ENCODE results near the gene PTGES.
A peak's percentile ranks its signal among the peaks of the same experiment; 100 is the strongest.

The PTGES gene

GRCh38 chr9:129745200-129745599, 7.6 kb downstream of the PTGES start:
- DNase-seq (ENCODE audit: low spot score) = no peak

DNA sequence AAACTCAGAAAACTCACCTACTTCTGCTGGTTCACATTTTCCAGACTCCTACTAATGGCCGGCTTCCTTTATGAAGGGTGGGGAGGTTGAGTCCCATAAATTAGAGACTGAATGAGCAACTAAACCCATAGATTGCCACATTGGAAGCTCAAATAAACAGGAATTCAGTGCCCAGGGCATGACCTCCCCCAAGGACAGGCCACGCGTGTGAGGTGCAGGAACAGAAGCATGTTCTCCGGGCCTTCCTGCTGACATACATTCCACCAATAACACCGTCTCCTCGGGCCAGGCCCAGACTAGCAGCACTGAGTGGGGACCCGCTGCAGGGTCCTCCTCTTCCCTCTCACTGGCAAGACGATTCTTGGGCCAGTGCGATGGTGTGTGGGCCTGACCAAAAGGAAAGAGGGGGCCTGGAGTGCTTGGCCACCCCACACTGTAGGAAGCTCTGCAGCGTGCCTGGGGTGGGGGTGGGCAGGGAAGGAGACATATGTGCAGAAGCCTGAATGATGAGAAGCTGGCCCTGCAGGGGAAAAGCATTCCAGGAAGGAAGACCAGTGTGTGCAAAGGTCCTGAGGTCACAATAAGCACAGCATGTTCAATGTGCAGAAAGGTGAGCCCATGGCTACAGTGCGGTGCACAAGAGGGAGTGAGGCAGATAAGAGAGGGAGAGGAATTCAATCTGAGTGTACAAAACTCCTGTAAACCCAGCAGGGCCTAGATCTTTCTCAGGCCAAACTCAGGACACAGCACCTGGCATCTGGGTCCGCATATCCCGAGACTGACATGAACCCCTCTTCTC, 12.0 kb downstream of the PTGES start:
- no peak for DNase-seq (ENCODE audit: low spot score)

GRCh38 chr9:129740174-129740573, 12.7 kb downstream of the PTGES start:
- no peak for DNase-seq (ENCODE audit: low spot score)

DNA sequence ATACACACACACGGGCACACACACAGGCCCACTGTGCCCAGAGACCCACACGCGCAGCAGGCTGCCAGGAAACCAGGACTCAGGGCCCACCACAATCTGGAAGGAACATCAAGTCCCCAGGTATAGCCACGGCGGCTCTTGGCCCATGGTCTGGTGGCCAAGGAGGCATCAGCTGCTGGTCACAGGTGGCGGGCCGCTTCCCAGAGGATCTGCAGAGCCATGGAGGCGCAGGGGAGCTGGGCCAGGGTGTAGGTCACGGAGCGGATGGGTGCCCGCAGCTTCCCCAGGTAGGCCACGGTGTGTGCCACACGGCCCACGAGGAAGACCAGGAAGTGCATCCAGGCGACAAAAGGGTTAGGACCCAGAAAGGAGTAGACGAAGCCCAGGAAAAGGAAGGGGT, 13.4 kb downstream of the PTGES start:
- no peak for DNase-seq (ENCODE audit: low spot score)

DNA sequence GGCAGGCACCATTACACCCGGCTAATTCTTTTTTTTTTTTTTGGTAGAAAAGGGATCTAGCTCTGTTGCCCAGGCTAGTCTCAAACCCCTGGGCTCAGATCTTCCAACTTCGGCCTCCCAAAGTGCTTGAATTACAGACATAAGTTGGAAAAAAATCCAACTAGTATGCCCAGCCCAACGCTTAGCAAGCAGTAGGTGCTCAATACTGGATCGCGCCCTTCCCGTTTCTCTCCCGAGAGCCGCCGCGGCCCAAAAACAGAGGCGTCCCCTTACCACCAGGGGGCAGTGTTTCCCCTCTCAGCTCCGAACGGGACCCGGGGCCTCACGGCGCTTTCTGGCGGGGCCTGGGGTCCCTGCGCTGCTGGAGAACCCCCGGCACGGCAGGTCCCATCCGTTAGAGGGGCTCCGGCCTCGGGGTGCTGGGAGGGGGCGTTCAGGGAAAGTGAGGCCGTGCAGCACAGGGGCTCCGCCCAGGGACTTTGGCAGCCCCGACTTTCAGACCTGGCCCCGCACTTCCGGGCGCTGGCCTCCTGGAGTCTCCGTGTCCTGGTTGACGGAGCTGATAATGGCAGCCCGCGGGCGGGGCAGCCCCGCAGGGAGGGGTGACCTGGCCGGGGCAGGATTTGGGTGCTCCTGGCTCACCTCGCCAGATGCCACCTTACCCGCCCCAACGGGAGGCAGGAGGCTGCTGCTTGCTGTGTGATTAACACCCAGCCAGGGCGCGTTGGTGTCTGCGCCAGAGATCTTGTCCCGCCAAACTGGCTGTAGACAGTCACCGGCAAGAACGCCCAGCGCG, 15.2 kb downstream of the PTGES start:
- DNase-seq (ENCODE audit: low spot score) = peak; percentile 91

DNA sequence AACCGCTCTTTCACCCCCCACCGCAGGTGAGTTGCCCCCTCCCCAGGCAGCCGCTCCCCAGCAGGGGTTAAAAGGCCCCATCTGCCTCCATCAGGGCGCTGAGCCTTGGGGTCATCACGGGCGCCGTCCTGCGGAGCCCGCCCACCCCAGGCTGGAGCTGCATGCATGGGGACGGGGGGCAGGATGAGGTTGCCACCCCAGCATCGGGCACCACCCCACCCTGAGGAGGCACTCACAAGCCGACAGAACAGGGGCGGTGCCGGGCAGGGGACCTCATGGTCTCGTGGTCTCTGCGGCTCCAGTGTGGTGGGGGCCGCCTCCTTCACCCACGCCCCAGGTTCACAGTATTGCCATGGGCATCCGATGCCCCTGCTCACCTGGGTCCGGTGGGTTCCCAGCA, 16.5 kb downstream of the PTGES start:
- DNase-seq (ENCODE audit: low spot score) = no peak

- no peak for DNase-seq (ENCODE audit: low spot score)
Observed at GRCh38 chr9:129735546-129735945, 17.3 kb downstream of the PTGES start.

- DNase-seq (ENCODE audit: low spot score) = no peak
Observed at GRCh38 chr9:129733632-129733953, 19.2 kb downstream of the PTGES start.

- DNase-seq (ENCODE audit: low spot score) = no peak
Observed at GRCh38 chr9:129732946-129733631, 19.8 kb downstream of the PTGES start.

GRCh38 chr9:129732100-129732499, 20.7 kb downstream of the PTGES start:
- DNase-seq (ENCODE audit: low spot score) = no peak

GRCh38 chr9:129731477-129732085, 21.3 kb downstream of the PTGES start:
- DNase-seq (ENCODE audit: low spot score) = no peak

DNA sequence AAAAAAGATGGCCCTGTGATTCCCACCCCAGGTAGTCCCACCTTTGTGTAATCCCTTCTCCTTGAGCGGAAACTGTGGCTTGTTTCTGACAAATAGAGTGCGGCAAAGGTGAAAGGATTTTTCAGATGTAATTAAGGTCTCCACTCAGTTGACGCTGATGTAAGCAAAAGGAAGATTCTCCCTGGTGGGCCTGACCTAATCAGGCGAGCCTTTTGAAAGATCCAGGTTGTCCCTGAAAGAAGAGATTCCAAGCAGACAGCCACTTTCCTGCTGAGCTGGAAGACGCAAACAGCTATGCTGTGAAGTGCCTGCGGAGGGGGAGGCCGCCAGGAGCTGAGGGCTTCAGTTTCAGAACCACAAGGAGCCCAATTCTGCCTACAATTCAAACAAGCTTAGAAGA, 24.1 kb downstream of the PTGES start:
- DNase-seq (ENCODE audit: low spot score) = no peak

DNA sequence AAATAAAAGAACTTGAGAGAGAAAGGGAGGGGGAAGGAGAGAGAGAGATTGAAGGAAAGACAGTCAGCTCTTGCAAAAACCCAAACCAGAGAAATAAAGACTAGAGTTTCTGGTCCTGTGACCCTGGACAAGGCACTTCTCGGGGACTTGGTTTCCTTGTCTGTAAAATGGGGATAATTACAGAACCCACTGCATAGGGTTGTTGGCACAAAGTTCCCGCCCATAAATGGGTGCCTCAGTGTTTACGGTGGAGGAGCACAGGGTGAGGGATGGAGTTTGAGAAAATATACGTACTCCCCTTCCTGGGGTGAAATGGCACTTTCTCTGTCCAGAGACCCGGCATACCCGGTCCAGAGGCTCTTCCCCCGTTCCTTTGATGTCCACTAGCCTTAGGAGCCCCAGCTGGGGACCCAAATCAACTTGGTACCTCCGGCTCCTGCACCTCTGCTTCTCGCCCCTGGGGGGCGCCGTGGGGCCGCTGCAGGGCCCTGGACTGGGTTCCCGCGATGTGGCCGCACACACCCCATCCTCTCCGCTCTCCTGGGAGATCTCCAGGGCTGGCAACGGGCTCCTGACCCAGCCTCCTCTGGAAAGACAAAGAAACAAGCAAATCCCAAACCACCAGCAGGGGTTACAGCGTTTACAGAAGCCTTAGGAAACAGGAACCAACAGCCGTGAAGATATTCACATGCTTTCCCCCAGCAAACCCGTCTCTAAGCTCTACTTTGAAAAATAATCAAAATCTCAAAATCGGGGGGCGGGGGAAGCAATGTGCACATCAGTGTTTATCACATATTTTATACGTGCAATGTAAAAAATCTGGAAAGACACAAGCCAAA, 26.3 kb downstream of the PTGES start:
- DNase-seq (ENCODE audit: low spot score) = peak; percentile 72

- DNase-seq (ENCODE audit: low spot score) = no peak
Observed at GRCh38 chr9:129725795-129726251, 27.0 kb downstream of the PTGES start.

DNA sequence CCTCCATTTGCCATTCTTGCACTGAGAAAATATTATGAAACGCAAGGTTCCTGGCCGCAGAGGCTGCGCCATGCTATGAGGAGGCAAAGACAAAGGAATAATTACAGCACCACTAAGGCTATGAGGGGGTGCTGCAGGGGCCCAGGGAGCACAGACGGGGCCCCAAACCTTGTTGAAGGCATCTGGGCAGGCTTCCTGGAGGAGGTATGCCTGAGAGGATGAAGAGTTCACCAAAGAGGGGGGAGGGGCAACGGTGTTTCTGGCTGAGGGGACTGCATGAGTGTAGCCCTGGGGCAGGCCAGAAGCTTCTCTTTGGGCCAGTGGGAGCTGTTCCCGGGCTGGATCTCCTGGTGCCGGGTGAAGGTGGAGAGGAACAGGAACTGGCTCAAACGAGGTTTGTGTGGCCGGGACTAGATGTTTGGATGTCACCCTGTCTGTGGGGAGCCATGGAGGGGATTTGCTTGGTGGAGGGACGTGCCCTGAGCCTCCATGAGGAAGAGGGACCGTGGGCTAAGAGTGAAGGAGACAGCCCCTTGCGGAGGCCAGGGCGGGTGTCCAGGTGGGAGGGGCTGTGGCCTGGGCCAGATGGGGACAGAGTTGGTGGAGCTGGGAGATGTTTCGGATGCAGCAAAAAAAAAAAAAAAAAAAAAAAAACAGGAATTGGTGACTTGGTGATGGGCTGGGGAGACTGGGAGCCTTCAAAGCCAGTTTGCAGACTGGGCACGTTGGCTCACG, 28.2 kb downstream of the PTGES start:
- no peak for DNase-seq (ENCODE audit: low spot score)

GRCh38 chr9:129722913-129723312, 29.9 kb downstream of the PTGES start:
- DNase-seq (ENCODE audit: low spot score) = no peak

DNA sequence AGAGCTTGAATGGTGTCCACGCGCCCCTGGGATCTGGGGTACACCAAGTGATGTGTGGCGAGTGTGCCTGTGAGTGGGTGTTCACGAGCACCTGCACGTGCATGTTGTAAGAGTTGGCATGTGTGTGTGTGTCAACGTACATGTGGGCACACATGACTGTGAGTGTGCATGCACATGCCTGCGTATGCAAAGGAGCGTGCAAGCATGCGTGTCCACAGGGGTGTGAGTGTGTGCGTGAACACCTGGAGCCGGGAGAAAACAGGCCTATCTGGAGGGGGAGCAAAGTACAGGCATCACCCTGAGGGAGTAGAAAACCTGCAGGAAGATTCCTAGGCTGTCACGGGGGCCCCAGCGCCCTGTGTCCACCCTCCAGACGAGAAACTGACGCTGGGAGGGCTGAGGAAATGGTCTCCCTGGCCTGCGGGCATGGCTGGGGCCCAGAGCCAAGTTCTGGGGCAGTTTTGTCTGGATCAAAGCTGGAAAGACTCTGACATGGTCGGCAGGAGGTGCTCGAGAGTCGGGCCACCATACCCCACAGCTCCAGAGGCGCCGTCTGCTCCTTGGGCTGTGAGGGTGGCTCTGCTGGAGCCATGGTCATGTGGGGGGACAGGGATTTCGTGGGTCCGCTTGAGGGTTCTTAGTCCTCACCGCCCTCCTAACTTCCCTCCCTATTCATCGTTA, 31.8 kb downstream of the PTGES start:
- no peak for DNase-seq (ENCODE audit: low spot score)

DNA sequence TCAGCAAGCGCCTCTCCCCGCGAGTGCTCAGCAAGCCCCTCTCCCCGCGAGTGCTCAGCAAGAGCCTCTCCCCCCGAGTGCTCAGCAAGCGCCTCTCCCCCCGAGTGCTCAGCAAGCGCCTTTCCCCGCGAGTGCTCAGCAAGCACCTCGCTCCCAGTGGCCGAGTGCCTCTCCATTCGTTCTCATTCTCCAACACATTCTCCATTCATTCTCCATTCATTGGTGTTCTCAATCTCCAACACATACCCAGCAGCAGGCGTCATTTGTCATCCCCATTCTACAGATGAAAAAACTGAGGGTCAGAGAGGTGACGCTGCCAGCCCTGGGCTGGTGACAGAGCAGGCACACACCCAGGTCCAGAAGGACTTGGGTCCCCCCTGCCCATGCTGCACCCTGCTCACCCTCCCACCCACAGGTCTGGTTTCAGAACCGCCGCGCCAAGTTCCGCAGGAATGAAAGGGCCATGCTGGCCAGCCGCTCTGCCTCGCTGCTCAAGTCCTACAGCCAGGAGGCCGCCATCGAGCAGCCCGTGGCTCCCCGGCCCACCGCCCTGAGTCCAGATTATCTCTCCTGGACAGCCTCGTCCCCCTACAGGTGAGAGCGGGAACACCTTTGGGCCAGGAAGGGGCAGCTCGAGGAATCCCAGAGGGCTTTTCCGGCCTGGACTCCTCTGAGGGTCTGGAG, 32.5 kb downstream of the PTGES start:
- DNase-seq (ENCODE audit: low spot score) = no peak

DNA sequence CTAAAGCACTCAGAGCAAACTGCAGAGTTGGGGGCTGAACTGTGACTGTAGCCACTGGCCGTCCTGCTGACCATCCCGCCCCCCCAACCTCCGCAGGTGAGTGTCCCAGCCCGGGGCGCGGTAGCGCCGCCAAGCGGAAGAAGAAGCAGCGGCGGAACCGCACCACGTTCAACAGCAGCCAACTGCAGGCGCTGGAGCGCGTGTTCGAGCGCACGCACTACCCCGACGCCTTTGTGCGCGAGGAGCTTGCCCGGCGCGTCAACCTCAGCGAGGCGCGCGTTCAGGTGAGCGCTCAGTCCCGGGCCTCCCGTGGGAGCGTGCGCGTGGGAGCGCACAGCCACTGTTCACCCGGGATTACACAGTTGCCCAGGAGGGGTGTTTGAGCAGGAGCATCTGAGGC, 33.7 kb downstream of the PTGES start:
- DNase-seq (ENCODE audit: low spot score) = no peak

DNA sequence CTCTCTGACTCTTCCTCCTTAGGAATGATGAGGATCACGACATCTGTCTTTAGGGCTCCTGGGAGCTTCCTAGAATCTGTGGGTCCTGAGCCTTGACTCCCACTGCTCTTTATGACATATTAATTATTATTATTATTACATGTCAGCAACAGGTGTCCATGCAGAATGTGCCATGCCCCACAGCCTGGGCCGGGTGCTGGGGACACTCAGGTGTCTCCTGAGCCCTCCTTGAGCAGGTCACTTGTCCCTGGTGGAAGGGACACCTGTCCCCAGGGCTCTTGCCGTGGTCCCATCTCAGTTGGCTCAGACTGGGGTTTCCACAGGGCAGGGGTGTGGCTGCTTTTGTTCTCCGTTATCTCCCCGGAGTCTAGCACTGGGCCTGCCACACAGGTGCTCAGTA, 34.2 kb downstream of the PTGES start:
- no peak for DNase-seq (ENCODE audit: low spot score)
